ENCODE data around the gene HADHA. TPM values are rescaled to one million over a fixed set of nuclear protein-coding genes. Genes with fewer than 3 reads are reported as not detected.
A peak's percentile ranks its signal among the peaks of the same experiment; 100 is the strongest.

Gene HADHA
- total RNA-seq, 3 donors from 2014 or later (not counting 1 experiment from before 2014, with no cell fraction given): 66.6 to 76.1 (median 68.9) TPM

- H3K27me3 Mint-ChIP-seq (ENCODE audit: low read depth in 2 of 2): no peaks in the 10 kb centered on the region
- no peaks in the 10 kb centered on the region for H3K4me1 ChIP-seq (ENCODE audit: control insufficient read depth, insufficient read depth, low read length)
- H3K36me3 ChIP-seq (ENCODE audit: control insufficient read depth, insufficient read depth, low read length): peaks cover 86% of the 10 kb centered on the region
- 75% methylated on average over 9 of the region's 9 CpGs for WGBS (ENCODE audit: insufficient coverage)
- ATAC-seq: no peak
- no peaks in the 10 kb centered on the region for H3K4me1 Mint-ChIP-seq
- no peaks in the 10 kb centered on the region for H3K9me3 Mint-ChIP-seq
- peaks cover 37% of the 10 kb centered on the region for H3K36me3 Mint-ChIP-seq
- intact Hi-C loops (cut with micrococcal nuclease): no loop called here
- H3K27ac Mint-ChIP-seq: no peak overlapping the region
- no peak overlapping the region for H3K27ac ChIP-seq (ENCODE audit: low read length)
- no peak for DNase-seq
- H3K27me3 ChIP-seq (ENCODE audit: control insufficient read depth, insufficient read depth, low read length): no peaks in the 10 kb centered on the region
- TF ChIP-seq, protein P1, sequence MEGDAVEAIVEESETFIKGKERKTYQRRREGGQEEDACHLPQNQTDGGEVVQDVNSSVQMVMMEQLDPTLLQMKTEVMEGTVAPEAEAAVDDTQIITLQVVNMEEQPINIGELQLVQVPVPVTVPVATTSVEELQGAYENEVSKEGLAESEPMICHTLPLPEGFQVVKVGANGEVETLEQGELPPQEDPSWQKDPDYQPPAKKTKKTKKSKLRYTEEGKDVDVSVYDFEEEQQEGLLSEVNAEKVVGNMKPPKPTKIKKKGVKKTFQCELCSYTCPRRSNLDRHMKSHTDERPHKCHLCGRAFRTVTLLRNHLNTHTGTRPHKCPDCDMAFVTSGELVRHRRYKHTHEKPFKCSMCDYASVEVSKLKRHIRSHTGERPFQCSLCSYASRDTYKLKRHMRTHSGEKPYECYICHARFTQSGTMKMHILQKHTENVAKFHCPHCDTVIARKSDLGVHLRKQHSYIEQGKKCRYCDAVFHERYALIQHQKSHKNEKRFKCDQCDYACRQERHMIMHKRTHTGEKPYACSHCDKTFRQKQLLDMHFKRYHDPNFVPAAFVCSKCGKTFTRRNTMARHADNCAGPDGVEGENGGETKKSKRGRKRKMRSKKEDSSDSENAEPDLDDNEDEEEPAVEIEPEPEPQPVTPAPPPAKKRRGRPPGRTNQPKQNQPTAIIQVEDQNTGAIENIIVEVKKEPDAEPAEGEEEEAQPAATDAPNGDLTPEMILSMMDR (IDR thresholded peaks at IDR 0.05): no peak
- H3K4me3 ChIP-seq (ENCODE audit: low read length): no peak overlapping the region
- H3K9me3 ChIP-seq (ENCODE audit: control insufficient read depth, insufficient read depth, low read length): no peaks in the 10 kb centered on the region
- no peak overlapping the region for H3K4me3 Mint-ChIP-seq
Measured at GRCh38 chr2:26196683-26197418, 47.6 kb downstream of the HADHA start.

DNA sequence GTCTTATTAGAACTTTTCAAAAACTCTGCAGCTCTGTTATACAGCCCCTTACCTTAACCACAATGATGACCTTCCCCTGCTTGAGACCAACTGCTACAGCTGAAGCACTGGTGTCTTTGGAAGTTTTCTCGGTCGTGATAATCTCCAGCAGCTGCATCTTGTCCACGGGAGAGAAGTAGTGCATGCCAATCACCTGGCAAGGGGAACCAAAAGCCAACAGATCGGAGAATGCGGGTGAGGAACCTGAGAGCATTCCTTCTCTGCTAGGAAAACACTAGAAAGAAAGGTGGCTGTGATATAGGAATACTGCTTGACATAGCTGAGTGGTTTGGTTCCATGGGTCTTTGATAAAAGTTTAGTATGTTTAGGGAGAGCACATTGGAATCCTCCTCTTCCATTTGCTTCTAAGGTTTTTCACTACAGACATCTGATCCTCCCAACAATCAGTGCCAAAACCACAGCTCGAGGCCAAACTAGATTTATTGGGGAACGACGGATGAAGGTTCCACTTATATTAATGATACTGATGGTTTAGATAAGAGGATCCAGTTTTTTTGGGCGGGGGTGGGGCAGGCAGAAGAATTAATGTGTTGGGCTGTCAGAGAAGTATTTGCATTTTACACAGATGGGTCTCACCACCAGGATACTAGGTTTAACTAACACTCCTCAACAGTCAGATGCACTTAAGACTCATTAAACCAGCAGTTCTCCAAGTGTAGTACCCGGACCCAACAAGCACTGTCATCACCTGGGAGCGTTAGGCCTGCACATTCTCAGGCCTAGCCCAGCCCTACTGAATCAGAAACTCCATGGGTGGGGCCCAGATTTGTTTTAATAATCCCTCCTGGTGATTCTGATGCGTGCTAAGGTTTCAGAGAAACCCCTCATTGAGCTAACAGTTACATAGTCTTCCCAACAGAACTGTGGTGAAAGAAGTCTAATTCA is 49.1 kb downstream of the HADHA start:
- peaks cover 91% of the 10 kb centered on the region for H3K36me3 ChIP-seq (ENCODE audit: control insufficient read depth, insufficient read depth, low read length)
- H3K27ac Mint-ChIP-seq: peak overlapping the region; percentile 17 to 29

DNA sequence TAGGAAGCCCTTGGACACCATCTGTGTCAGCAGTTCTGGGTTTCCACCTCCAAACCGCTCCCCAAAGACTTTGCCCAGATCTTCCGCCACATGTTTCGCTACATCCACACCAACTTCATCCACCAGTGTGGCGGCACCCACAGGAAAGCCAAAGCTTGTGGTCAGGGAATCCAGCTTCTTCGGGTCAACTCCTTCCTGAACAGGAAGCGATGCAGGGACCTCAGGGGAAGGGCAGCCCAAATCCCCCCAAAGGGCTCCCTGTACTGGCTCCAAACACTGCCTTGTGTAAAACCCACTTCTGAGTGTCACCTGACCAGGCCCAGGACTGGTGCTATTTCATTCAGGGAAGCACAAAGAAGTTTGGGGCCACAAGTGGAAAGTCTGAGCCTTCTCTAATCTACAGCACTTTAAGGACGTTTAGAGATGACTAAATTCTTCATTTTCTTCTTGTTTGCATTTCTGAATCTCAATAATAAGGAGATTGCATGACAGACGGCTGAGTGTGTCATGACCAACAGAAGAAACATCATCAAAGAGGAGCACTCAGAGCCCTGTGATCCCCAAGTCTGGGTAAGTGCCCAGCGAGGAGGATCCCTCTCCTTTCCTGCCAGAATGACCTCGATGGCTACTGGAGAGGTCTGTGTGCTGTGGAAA is 50.7 kb downstream of the HADHA start:
- H3K27me3 ChIP-seq (ENCODE audit: control insufficient read depth, insufficient read depth, low read length): no peaks in the 10 kb centered on the region
- ATAC-seq (no peak), DNase-seq (no peak)
- peak overlapping the region in 1 of 2 donors; percentile 35 for H3K27ac Mint-ChIP-seq
- no peaks in the 10 kb centered on the region for H3K9me3 Mint-ChIP-seq
- TF ChIP-seq, protein P1 (IDR thresholded peaks at IDR 0.05): no peak
- H3K27me3 Mint-ChIP-seq (ENCODE audit: low read depth in 2 of 2): no peaks in the 10 kb centered on the region
- H3K9me3 ChIP-seq (ENCODE audit: control insufficient read depth, insufficient read depth, low read length): no peaks in the 10 kb centered on the region
- H3K36me3 ChIP-seq (ENCODE audit: control insufficient read depth, insufficient read depth, low read length): peaks cover 77% of the 10 kb centered on the region
- no peak overlapping the region for H3K27ac ChIP-seq (ENCODE audit: low read length)
- intact Hi-C loops (cut with micrococcal nuclease): no loop called here
- H3K4me1 ChIP-seq (ENCODE audit: control insufficient read depth, insufficient read depth, low read length): no peaks in the 10 kb centered on the region
- WGBS (ENCODE audit: insufficient coverage): 91% methylated on average over 9 of the region's 10 CpGs
- H3K4me3 ChIP-seq (ENCODE audit: low read length): no peak overlapping the region
- peaks cover 24% of the 10 kb centered on the region for H3K36me3 Mint-ChIP-seq
- no peak overlapping the region for H3K4me3 Mint-ChIP-seq
- no peaks in the 10 kb centered on the region for H3K4me1 Mint-ChIP-seq

More for the DNA sequence above, 49.1 kb downstream of the HADHA start:
- no peak overlapping the region for H3K4me3 ChIP-seq (ENCODE audit: low read length)
- no peaks in the 10 kb centered on the region for H3K27me3 Mint-ChIP-seq (ENCODE audit: low read depth in 2 of 2)
- H3K9me3 Mint-ChIP-seq: no peaks in the 10 kb centered on the region
- WGBS (ENCODE audit: insufficient coverage): 98% methylated on average over 10 of the region's 12 CpGs
- H3K36me3 Mint-ChIP-seq: peaks cover 33% of the 10 kb centered on the region
- intact Hi-C loops (cut with micrococcal nuclease): no loop called here
- no peaks in the 10 kb centered on the region for H3K4me1 ChIP-seq (ENCODE audit: control insufficient read depth, insufficient read depth, low read length)
- H3K27ac ChIP-seq (ENCODE audit: low read length): no peak overlapping the region
- H3K4me1 Mint-ChIP-seq: no peaks in the 10 kb centered on the region
- ATAC-seq (no peak), DNase-seq (no peak)
- H3K4me3 Mint-ChIP-seq: no peak overlapping the region
- TF ChIP-seq, protein P1 (IDR thresholded peaks at IDR 0.05): no peak
- no peaks in the 10 kb centered on the region for H3K9me3 ChIP-seq (ENCODE audit: control insufficient read depth, insufficient read depth, low read length)
- H3K27me3 ChIP-seq (ENCODE audit: control insufficient read depth, insufficient read depth, low read length): no peaks in the 10 kb centered on the region
